ENCODE measurements around the gene GRID1. TPM values are rescaled to one million over a fixed set of nuclear protein-coding genes. Genes with fewer than 3 reads are reported as not detected.
"Not testable (repeated sequence)": the region's sequence is repeated elsewhere in the genome, so short reads cannot be mapped to it uniquely, and the experiment has no call there.

Gene GRID1
- total RNA-seq, 4 donors from 2014 or later: 17.2 to 28.1 (median 23.6) TPM

- WGBS, 2 donors: 83 to 86% methylated on average over 8 to 9 of the region's 9 CpGs
- peak in 1 of 2 donors; percentile 4 for DNase-seq
- H3K36me3 ChIP-seq: no peaks in the 10 kb centered on the region
These were observed 288.5 kb downstream of the GRID1 start for GRCh38 chr10:86077871-86078638.

GRCh38 chr10:86077271-86077670, 289.3 kb downstream of the GRID1 start:
- Histone ChIP-seq H3K27ac (no peak overlapping the region), H3K4me1 (no peaks in the 10 kb centered on the region), H3K36me3 (no peaks in the 10 kb centered on the region), H3K4me3 (replicated peaks in 1 of 3) (no peak overlapping the region), H3K27me3 (no peaks in the 10 kb centered on the region), H3K9me3 (no peaks in the 10 kb centered on the region)
- DNase-seq: no peak
- TF ChIP-seq POLR2A (IDR thresholded peaks at IDR 0.05): no peak
- no peak for TF ChIP-seq CTCF (IDR thresholded peaks at IDR 0.05)
- intact Hi-C loops (cut with DNase I): no loop called here
- WGBS, 2 donors: 90% methylated on average over 6 of the region's 6 CpGs

More at GRCh38 chr10:86077871-86078638, 288.5 kb downstream of the GRID1 start:
- H3K4me3 ChIP-seq (replicated peaks in 1 of 3): no peak overlapping the region
- H3K9me3 ChIP-seq: no peaks in the 10 kb centered on the region
- intact Hi-C loops (cut with DNase I): no loop called here
- H3K27ac ChIP-seq: no peak overlapping the region
- H3K27me3 ChIP-seq: no peaks in the 10 kb centered on the region
- H3K4me1 ChIP-seq: no peaks in the 10 kb centered on the region
- TF ChIP-seq POLR2A (IDR thresholded peaks at IDR 0.05) (no peak), CTCF (IDR thresholded peaks at IDR 0.05) (no peak)

GRCh38 chr10:86076497-86076896, 290.1 kb downstream of the GRID1 start:
- H3K9me3 ChIP-seq; H3K4me1 ChIP-seq; H3K36me3 ChIP-seq; H3K27ac ChIP-seq; H3K27me3 ChIP-seq; intact Hi-C loops (cut with DNase I); DNase-seq; H3K4me3 ChIP-seq (replicated peaks in 1 of 3): not testable (repeated sequence)
- WGBS, 2 donors: 95% methylated on average over 4 of the region's 4 CpGs

- Histone ChIP-seq H3K4me1 (no peaks in the 10 kb centered on the region), H3K27me3 (no peaks in the 10 kb centered on the region), H3K4me3 (replicated peaks in 1 of 3) (no peak overlapping the region), H3K27ac (no peak overlapping the region), H3K9me3 (no peaks in the 10 kb centered on the region), H3K36me3 (no peaks in the 10 kb centered on the region)
- DNase-seq: no peak
- WGBS, 2 donors: 85 to 90% methylated on average over 3 of the region's 3 CpGs
- intact Hi-C loops (cut with DNase I): no loop called here
- no peak for TF ChIP-seq CTCF (IDR thresholded peaks at IDR 0.05)
- no peak for TF ChIP-seq POLR2A (IDR thresholded peaks at IDR 0.05)
These were observed 291.1 kb downstream of the GRID1 start for GRCh38 chr10:86075512-86075911.

GRCh38 chr10:86074294-86074693, 292.3 kb downstream of the GRID1 start:
- Histone ChIP-seq H3K27me3 (no peaks in the 10 kb centered on the region), H3K36me3 (no peaks in the 10 kb centered on the region), H3K4me1 (no peaks in the 10 kb centered on the region), H3K4me3 (replicated peaks in 1 of 3) (no peak overlapping the region), H3K27ac (no peak overlapping the region), H3K9me3 (no peaks in the 10 kb centered on the region)
- 87 to 93% methylated on average over 5 of the region's 5 CpGs for WGBS, 2 donors
- intact Hi-C loops (cut with DNase I): no loop called here
- DNase-seq: no peak
- TF ChIP-seq POLR2A (IDR thresholded peaks at IDR 0.05) (no peak), CTCF (IDR thresholded peaks at IDR 0.05) (no peak)

Measured in thyroid gland (tissue), 4 donors.